HCT116 (cell line): Measurements from ENCODE around the gene CDH4. TPM values are rescaled to one million over a fixed set of nuclear protein-coding genes. Genes with fewer than 3 reads are reported as not detected.

Experiments used
- ATAC-seq: fragments of 200-7000 bp; cut with Tn5 transposase; 2 replicates; pipeline ENCODE4 v1.9.1; 2020; ENCODE audit warnings: mild to moderate bottlenecking, moderate library complexity
- BruUV-seq: library from RNA; stranded (reverse); fragments of 400-500 nt; replicated peaks from 2 replicates; lab custom pipeline; 2021; lab: Mats Ljungman, UMichigan
- CTCF ChIA-PET: fragments of 300-600 bp; sonication (Branson Sonifier 250); formaldehyde crosslinking; loops from one replicate; lab custom pipeline; 2021; ENCODE audit warnings: antibody characterized with exemption; lab: Charles Lee
- POLR2A ChIA-PET: fragments of 300-600, 350-600 bp; sonication (Branson Sonifier 250); formaldehyde crosslinking; loops from one replicate; lab custom pipeline; 2021; ENCODE audit warnings: antibody characterized with exemption; lab: Charles Lee
- RAD21 ChIA-PET, 2 experiments: fragments of 300-600 bp; sonication (Branson Sonifier 250); formaldehyde crosslinking; loops; one replicate each; lab custom pipeline; 2023; ENCODE audit warnings: low total read pairs in 2 of 2; ENCODE audit not compliant: uncharacterized antibody in 2 of 2, unreplicated experiment in 2 of 2, low non-redundant PET in 1 of 2; lab: Charles Lee
- DNase-seq: peaks from one replicate; pipeline ENCODE4 v3.0.0-alpha.2; 2010; ENCODE audit warnings: low read depth, low spot score
- H2AFZ ChIP-seq: fragments of 200-600 bp; shearing (Covaris generic), sonication (generic); 2 replicates; pipeline ENCODE4 v1.6.1; 2017; ENCODE audit warnings: low read depth, mixed run types, mixed read lengths, antibody characterized with exemption, low read length; ENCODE audit not compliant: poor library complexity, severe bottlenecking
- H3K27ac ChIP-seq: 2 replicates; pipeline ENCODE4 v1.5.1; 2012; ENCODE audit warnings: low read depth, low read length
- H3K27me3 ChIP-seq: fragments of 200-600 bp; sonication (generic); 2 replicates; pipeline ENCODE4 v1.6.1; 2016; ENCODE audit warnings: mixed run types, low read length, mixed read lengths; ENCODE audit not compliant: insufficient read depth
- H3K36me3 ChIP-seq, 2 experiments: fragments of 200-500 bp in 1 of 2; fragments of 200-600 bp in 1 of 2; sonication (Bioruptor generic) in 1 of 2; sonication (generic) in 1 of 2; 2 replicates each; pipeline versions ENCODE4 v1.5.1 to v1.6.1; 2014 to 2016; ENCODE audit warnings: low read length in 2 of 2, inconsistent platforms in 1 of 2, mixed read lengths in 1 of 2, mixed run types in 1 of 2; ENCODE audit not compliant: insufficient read depth in 2 of 2, control insufficient read depth in 1 of 2
- H3K4me1 ChIP-seq, 2 experiments: fragments of 200-600 bp in 1 of 2; sonication (generic) in 1 of 2; 2 replicates each; pipeline versions ENCODE4 v1.5.1 to v1.6.1; 2012 to 2017; ENCODE audit warnings: low read length in 2 of 2, inconsistent platforms in 1 of 2, mild to moderate bottlenecking in 1 of 2, mixed read lengths in 1 of 2, mixed run types in 1 of 2, moderate library complexity in 1 of 2; ENCODE audit not compliant: insufficient read depth in 2 of 2, control insufficient read depth in 1 of 2
- H3K4me2 ChIP-seq: fragments of 200-600 bp; sonication (generic); 2 replicates; pipeline ENCODE4 v1.6.1; 2017; ENCODE audit warnings: mixed run types, low read length, mixed read lengths
- H3K4me3 ChIP-seq, 2 experiments: fragments of 200-600 bp in 1 of 2; sonication (generic) in 1 of 2; replicated peaks in 1 of 2; 2 replicates each; pipeline ENCODE4 v1.5.1; 2011 to 2016; ENCODE audit warnings: low read length in 2 of 2, control low read depth in 1 of 2, low read depth in 1 of 2, mild to moderate bottlenecking in 1 of 2, mixed read lengths in 1 of 2, mixed run types in 1 of 2
- H3K79me2 ChIP-seq: fragments of 200-600 bp; sonication (generic); 2 replicates; pipeline ENCODE4 v1.6.1; 2017; ENCODE audit warnings: mild to moderate bottlenecking, mixed run types, low read length, moderate library complexity, mixed read lengths; ENCODE audit not compliant: insufficient read depth
- H3K9ac ChIP-seq: fragments of 200-600 bp; sonication (generic); 2 replicates; pipeline ENCODE4 v1.6.1; 2016; ENCODE audit warnings: low read length, mixed read lengths
- H3K9me2 ChIP-seq: fragments of 200-600 bp; sonication (generic), shearing (Covaris generic); 2 replicates; pipeline ENCODE4 v1.6.1; 2017; ENCODE audit warnings: mixed run types, mild to moderate bottlenecking, moderate library complexity; ENCODE audit not compliant: insufficient read depth
- H3K9me3 ChIP-seq, 2 experiments: fragments of 200-500 bp in 1 of 2; fragments of 200-600 bp in 1 of 2; sonication (Bioruptor generic) in 1 of 2; sonication (generic) in 1 of 2; 2 replicates each; pipeline ENCODE4 v1.6.1; 2014 to 2017; ENCODE audit warnings: low read length in 2 of 2, mixed read lengths in 2 of 2, inconsistent platforms in 1 of 2, low read depth in 1 of 2, mild to moderate bottlenecking in 1 of 2, mixed run types in 1 of 2, moderate library complexity in 1 of 2; ENCODE audit not compliant: control insufficient read depth in 1 of 2, insufficient read depth in 1 of 2
- H4K20me1 ChIP-seq: fragments of 200-600 bp; sonication (generic), shearing (Covaris generic); 2 replicates; pipeline ENCODE4 v1.6.1; 2017; ENCODE audit warnings: mixed run types, mild to moderate bottlenecking, moderate library complexity; ENCODE audit not compliant: insufficient read depth
- CEBPB ChIP-seq: IDR thresholded peaks from 2 replicates; pipeline ENCODE4 v1.6.1; 2012; ENCODE audit warnings: low read depth
- EZH2 ChIP-seq: fragments of 200-600 bp; sonication (generic); IDR thresholded peaks from 2 replicates; pipeline ENCODE4 v1.6.1; 2017; ENCODE audit warnings: antibody characterized with exemption, mixed run types
- FOSL1 ChIP-seq: IDR thresholded peaks from 2 replicates; pipeline ENCODE4 v1.6.1; 2012; ENCODE audit warnings: low read depth
- POLR2A ChIP-seq: IDR thresholded peaks from 2 replicates; pipeline ENCODE4 v1.7.0; 2011; ENCODE audit warnings: borderline replicate concordance; ENCODE audit not compliant: insufficient read depth, insufficient read length; ENCODE audit errors: extremely low read depth
- POLR2AphosphoS5 ChIP-seq: IDR thresholded peaks from 2 replicates; pipeline ENCODE4 v1.6.1; 2011; ENCODE audit warnings: mild to moderate bottlenecking, low read depth, low read length, moderate library complexity
- SIN3A ChIP-seq: IDR thresholded peaks from 2 replicates; pipeline ENCODE4 v1.6.1; 2012; ENCODE audit warnings: low read depth
- SP1 ChIP-seq: IDR thresholded peaks from 2 replicates; pipeline ENCODE4 v1.6.1; 2012; ENCODE audit warnings: low read depth
- SRF ChIP-seq: IDR thresholded peaks from 2 replicates; pipeline ENCODE4 v1.6.1; 2012; ENCODE audit warnings: low read depth
- TCF7L2 ChIP-seq: IDR thresholded peaks from 2 replicates; pipeline ENCODE4 v1.7.0; 2011; ENCODE audit warnings: borderline replicate concordance, inconsistent platforms; ENCODE audit not compliant: insufficient read depth, insufficient read length; ENCODE audit errors: extremely low read depth
- YY1 ChIP-seq: IDR thresholded peaks from 2 replicates; pipeline ENCODE4 v1.6.1; 2011; ENCODE audit warnings: low read length, low read depth, moderate library complexity, mild to moderate bottlenecking; ENCODE audit not compliant: insufficient replicate concordance; ENCODE audit errors: extremely low read depth
- ZFX ChIP-seq: fragments of 450-650 bp; IDR thresholded peaks from 2 replicates; pipeline ENCODE4 v1.6.1; 2017
- intact Hi-C: fragments of 100-400 bp; cut with micrococcal nuclease; formaldehyde crosslinking; loops from 2 replicates; pipeline ENCODE4 v1.10.0; 2022
- total RNA-seq: library from RNA; stranded (reverse); gene quantifications from one replicate; pipeline ENCODE4 v1.2.1, GENCODE V29; 2021; ENCODE audit not compliant: unreplicated experiment
- TF ChIP-seq, protein P1 (sequence below): IDR thresholded peaks from 2 replicates; pipeline ENCODE4 v1.6.1; 2012
- TF ChIP-seq, protein P2 (sequence below): IDR thresholded peaks from 2 replicates; pipeline ENCODE4 v1.6.1; 2012
- TF ChIP-seq, protein P3 (sequence below), 3 experiments: fragments of 200-600 bp in 1 of 3; sonication (generic) in 1 of 3; IDR thresholded peaks in 2 of 3; conservative IDR thresholded peaks in 1 of 3; 2 replicates each; pipeline ENCODE4 v1.5.1; 2012 to 2017; ENCODE audit warnings: low read depth in 2 of 3, low read length in 2 of 3, antibody characterized with exemption in 1 of 3, borderline replicate concordance in 1 of 3, control low read depth in 1 of 3, mild to moderate bottlenecking in 1 of 3, mixed read lengths in 1 of 3, mixed run types in 1 of 3, moderate library complexity in 1 of 3; ENCODE audit not compliant: insufficient read depth in 1 of 3
- TF ChIP-seq, protein P4 (sequence below): IDR thresholded peaks from 2 replicates; pipeline ENCODE4 v1.6.1; 2012; ENCODE audit warnings: low read depth

Gene CDH4
- total RNA-seq, 1 experiment from 2014 or later: not detected

DNA sequence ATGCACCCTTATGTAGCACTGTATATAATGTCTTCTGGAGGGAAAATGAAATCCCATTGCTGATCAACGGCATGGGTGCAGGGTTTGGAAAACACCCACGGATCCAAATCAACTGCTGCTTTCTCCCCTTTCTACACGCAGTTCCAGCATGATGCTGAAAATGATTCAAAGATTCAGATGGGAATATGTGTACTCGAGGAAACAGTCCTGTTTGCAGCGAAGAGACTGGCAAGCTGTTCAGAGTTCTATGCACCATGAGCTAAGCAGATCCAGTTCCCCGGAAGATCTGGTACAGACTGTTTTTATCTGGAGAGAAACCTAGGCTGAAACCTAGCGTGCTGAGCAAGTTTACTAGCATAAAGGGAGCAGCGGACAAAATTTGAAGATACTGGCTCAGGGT, 47.9 kb upstream of the CDH4 start:
- no TSS peak for BruUV-seq
- Histone ChIP-seq H2AFZ (no peak overlapping the region), H4K20me1 (no peaks in the 10 kb centered on the region), H3K4me2 (no peak overlapping the region), H3K27ac (no peak overlapping the region), H3K9ac (no peak overlapping the region), H3K9me3 (peaks cover 1 to 8% of the 10 kb centered on the region in 2 experiments; a peak in 2 of 4 replicates), H3K4me1 (no peaks in the 10 kb centered on the region), H3K4me3 (no peak overlapping the region), H3K27me3 (no peaks in the 10 kb centered on the region), H3K36me3 (no peaks in the 10 kb centered on the region), H3K79me2 (no peaks in the 10 kb centered on the region), H3K9me2 (no peaks in the 10 kb centered on the region)
- POLR2A ChIA-PET: no interaction called here
- intact Hi-C loops: no loop called here
- TF ChIP-seq SRF (no peak), CEBPB (no peak)
- no peak for ATAC-seq
- RAD21 ChIA-PET: no interaction called here
- DNase-seq: no peak
- CTCF ChIA-PET: no interaction called here

DNA sequence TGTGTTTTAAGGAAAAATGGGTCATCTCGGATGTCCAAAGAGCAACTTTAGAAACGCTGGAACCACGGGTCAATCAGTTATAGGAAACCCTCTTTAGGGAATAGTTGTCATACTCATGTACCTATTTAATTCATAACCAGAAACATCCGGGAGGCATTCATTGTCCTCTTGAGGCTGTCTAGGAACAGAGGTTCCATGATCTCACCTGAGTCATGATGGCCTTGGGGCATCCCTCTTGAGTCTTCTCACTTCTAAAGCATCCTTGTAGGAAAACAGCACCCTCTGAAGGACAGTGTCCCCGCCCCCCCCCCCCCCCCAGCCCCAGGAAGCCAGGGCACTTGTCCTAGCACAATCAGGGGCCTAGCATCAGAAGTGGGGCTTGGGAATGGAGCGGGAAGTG, 46.3 kb upstream of the CDH4 start:
- ChIA-PET CTCF (no interaction called here), POLR2A (no interaction called here)
- TF ChIP-seq, protein P1, sequence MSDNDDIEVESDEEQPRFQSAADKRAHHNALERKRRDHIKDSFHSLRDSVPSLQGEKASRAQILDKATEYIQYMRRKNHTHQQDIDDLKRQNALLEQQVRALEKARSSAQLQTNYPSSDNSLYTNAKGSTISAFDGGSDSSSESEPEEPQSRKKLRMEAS: no peak
- TF ChIP-seq TCF7L2: no peak
- no peak for TF ChIP-seq POLR2AphosphoS5
- TF ChIP-seq YY1: no peak
- TF ChIP-seq, protein P2, sequence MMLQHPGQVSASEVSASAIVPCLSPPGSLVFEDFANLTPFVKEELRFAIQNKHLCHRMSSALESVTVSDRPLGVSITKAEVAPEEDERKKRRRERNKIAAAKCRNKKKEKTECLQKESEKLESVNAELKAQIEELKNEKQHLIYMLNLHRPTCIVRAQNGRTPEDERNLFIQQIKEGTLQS: no peak
- TF ChIP-seq EZH2: no peak
- TF ChIP-seq, protein P3, sequence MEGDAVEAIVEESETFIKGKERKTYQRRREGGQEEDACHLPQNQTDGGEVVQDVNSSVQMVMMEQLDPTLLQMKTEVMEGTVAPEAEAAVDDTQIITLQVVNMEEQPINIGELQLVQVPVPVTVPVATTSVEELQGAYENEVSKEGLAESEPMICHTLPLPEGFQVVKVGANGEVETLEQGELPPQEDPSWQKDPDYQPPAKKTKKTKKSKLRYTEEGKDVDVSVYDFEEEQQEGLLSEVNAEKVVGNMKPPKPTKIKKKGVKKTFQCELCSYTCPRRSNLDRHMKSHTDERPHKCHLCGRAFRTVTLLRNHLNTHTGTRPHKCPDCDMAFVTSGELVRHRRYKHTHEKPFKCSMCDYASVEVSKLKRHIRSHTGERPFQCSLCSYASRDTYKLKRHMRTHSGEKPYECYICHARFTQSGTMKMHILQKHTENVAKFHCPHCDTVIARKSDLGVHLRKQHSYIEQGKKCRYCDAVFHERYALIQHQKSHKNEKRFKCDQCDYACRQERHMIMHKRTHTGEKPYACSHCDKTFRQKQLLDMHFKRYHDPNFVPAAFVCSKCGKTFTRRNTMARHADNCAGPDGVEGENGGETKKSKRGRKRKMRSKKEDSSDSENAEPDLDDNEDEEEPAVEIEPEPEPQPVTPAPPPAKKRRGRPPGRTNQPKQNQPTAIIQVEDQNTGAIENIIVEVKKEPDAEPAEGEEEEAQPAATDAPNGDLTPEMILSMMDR (IDR thresholded peaks at IDR 0.05 in 2 of 3, conservative IDR thresholded peaks at IDR 0.05 in 1 of 3; ENCODE audit: borderline replicate concordance in 1 of 3, insufficient read depth in 1 of 3, low read depth in 2 of 3, low read length in 2 of 3): no peak
- no peak for TF ChIP-seq SP1
- no peak for TF ChIP-seq CEBPB
- no peak for TF ChIP-seq ZFX
- TF ChIP-seq FOSL1: no peak
- TF ChIP-seq SIN3A: no peak
- TF ChIP-seq, protein P4, sequence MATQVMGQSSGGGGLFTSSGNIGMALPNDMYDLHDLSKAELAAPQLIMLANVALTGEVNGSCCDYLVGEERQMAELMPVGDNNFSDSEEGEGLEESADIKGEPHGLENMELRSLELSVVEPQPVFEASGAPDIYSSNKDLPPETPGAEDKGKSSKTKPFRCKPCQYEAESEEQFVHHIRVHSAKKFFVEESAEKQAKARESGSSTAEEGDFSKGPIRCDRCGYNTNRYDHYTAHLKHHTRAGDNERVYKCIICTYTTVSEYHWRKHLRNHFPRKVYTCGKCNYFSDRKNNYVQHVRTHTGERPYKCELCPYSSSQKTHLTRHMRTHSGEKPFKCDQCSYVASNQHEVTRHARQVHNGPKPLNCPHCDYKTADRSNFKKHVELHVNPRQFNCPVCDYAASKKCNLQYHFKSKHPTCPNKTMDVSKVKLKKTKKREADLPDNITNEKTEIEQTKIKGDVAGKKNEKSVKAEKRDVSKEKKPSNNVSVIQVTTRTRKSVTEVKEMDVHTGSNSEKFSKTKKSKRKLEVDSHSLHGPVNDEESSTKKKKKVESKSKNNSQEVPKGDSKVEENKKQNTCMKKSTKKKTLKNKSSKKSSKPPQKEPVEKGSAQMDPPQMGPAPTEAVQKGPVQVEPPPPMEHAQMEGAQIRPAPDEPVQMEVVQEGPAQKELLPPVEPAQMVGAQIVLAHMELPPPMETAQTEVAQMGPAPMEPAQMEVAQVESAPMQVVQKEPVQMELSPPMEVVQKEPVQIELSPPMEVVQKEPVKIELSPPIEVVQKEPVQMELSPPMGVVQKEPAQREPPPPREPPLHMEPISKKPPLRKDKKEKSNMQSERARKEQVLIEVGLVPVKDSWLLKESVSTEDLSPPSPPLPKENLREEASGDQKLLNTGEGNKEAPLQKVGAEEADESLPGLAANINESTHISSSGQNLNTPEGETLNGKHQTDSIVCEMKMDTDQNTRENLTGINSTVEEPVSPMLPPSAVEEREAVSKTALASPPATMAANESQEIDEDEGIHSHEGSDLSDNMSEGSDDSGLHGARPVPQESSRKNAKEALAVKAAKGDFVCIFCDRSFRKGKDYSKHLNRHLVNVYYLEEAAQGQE: no peak
- no peak for TF ChIP-seq POLR2A

More for the DNA sequence above, 46.3 kb upstream of the CDH4 start:
- H3K4me2 ChIP-seq: no peak overlapping the region
- no peak overlapping the region for H2AFZ ChIP-seq
- RAD21 ChIA-PET: no interaction called here
- no TSS peak for BruUV-seq
- H3K79me2 ChIP-seq: no peaks in the 10 kb centered on the region
- DNase-seq (no peak), ATAC-seq (no peak)
- no peak overlapping the region for H3K9ac ChIP-seq
- no peaks in the 10 kb centered on the region for H3K4me1 ChIP-seq
- no peaks in the 10 kb centered on the region for H3K27me3 ChIP-seq
- no peaks in the 10 kb centered on the region for H4K20me1 ChIP-seq
- intact Hi-C loops: no loop called here
- H3K9me2 ChIP-seq: no peaks in the 10 kb centered on the region
- no peak overlapping the region for H3K27ac ChIP-seq
- H3K4me3 ChIP-seq: no peak overlapping the region
- H3K36me3 ChIP-seq: no peaks in the 10 kb centered on the region
- H3K9me3 ChIP-seq: peaks cover 4 to 10% of the 10 kb centered on the region in 2 experiments; a peak in 2 of 4 replicates
